HL-60 (cell line): Measurements from ENCODE around the gene INAVA.

Experiments used
- DNase-seq, 2 experiments: peaks; one replicate each; pipeline ENCODE4 v3.0.0-alpha.2; 2010 to 2020; ENCODE audit warnings: low read depth in 1 of 2, low spot score in 1 of 2
- H3K27ac ChIP-seq: fragments of 250-450 bp; sonication (Bioruptor Pico); replicated peaks from 2 replicates; pipeline ENCODE4 v1.5.1; 2020; ENCODE audit warnings: mild to moderate bottlenecking, moderate library complexity
- H3K27me3 ChIP-seq: fragments of 250-450 bp; sonication (Bioruptor Pico); 2 replicates; pipeline ENCODE4 v1.5.1; 2021; ENCODE audit warnings: mild to moderate bottlenecking, moderate library complexity; ENCODE audit not compliant: insufficient read depth, poor library complexity, severe bottlenecking
- H3K4me3 ChIP-seq: replicated peaks from 2 replicates; pipeline ENCODE4 v1.5.1; 2011; ENCODE audit warnings: mild to moderate bottlenecking, control low read depth, low read length; ENCODE audit not compliant: insufficient read depth
- CTCF ChIP-seq: IDR thresholded peaks from one replicate; pipeline ENCODE4 v1.5.1; 2011; ENCODE audit warnings: low read length, control low read depth, inconsistent platforms; ENCODE audit not compliant: insufficient read depth
- GABPA ChIP-seq: IDR thresholded peaks from 2 replicates; pipeline ENCODE4 v1.6.1; 2012; ENCODE audit warnings: low read depth
- POLR2AphosphoS5 ChIP-seq: IDR thresholded peaks from 2 replicates; pipeline ENCODE4 v1.6.1; 2012; ENCODE audit warnings: low read depth
- REST ChIP-seq: IDR thresholded peaks from 2 replicates; pipeline ENCODE4 v1.6.1; 2012; ENCODE audit warnings: low read depth; ENCODE audit not compliant: insufficient replicate concordance
- SPI1 ChIP-seq: IDR thresholded peaks from 2 replicates; pipeline ENCODE4 v1.6.1; 2012; ENCODE audit warnings: low read depth, mild to moderate bottlenecking, borderline replicate concordance

INAVA gene

GRCh38 chr1:200897259-200897658 lies 2.6 kb downstream of the INAVA start:
- H3K27ac ChIP-seq, result peak overlapping the region; percentile 72
- DNase-seq, result no peak
- H3K4me3 ChIP-seq, result no peak overlapping the region

GRCh38 chr1:200899015-200899386 lies 4.3 kb downstream of the INAVA start:
- DNase-seq, result peak; percentile 60 to 69
- no peak overlapping the region for H3K4me3 ChIP-seq
- peak overlapping the region; percentile 72 for H3K27ac ChIP-seq
- TF ChIP-seq REST (no peak), CTCF (no peak), GABPA (no peak), SPI1 (peak; percentile 44; the same call in 1 of the 2 replicates), POLR2AphosphoS5 (no peak; the same call in 1 of the 2 replicates)
- H3K27me3 ChIP-seq, result no peaks in the 10 kb centered on the region

More at GRCh38 chr1:200897259-200897658, 2.6 kb downstream of the INAVA start:
- TF ChIP-seq POLR2AphosphoS5 (no peak), REST (no peak), GABPA (no peak), CTCF (no peak), SPI1 (no peak)
- H3K27me3 ChIP-seq, result no peaks in the 10 kb centered on the region

DNA sequence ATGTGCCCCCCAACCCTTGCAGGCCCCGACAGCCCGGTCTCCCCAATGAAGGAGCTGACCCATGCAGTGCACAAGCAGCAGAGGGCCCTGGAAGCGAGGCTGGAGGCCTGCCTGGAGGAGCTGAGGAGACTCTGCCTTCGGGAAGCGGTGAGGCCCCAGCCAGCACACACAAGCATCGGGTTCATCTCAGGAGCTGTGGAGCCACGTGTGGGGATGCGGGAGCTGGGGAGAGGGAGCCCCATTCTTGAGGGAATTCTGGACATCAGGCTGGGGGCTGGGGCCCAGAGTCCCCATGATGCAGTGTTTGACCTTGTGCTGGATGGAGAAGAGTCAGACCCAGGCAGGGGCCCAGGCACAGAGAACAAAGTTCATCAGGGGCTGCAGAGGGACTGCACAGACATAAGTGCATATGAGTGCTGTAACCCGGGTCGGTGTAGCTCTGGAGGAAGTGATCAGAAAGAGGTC lies 4.8 kb downstream of the INAVA start:
- DNase-seq, result no peak
- no peak overlapping the region for H3K4me3 ChIP-seq
- H3K27me3 ChIP-seq, result no peaks in the 10 kb centered on the region
- peak overlapping the region; percentile 72 for H3K27ac ChIP-seq
- TF ChIP-seq POLR2AphosphoS5 (no peak), SPI1 (no peak), REST (no peak), CTCF (no peak), GABPA (no peak)
